GM18508 (cell line): ENCODE data around the gene ELOVL5.
"Not testable (repeated sequence)": the region's sequence is repeated elsewhere in the genome, so short reads cannot be mapped to it uniquely, and the experiment has no call there.

Experiments
- ATAC-seq: cut with Tn5 transposase; IDR thresholded peaks from one replicate; pipeline ENCODE4 v1.9.1; 2021; ENCODE audit warnings: moderate number of reproducible peaks; ENCODE audit not compliant: insufficient read depth, unreplicated experiment

ELOVL5 gene

GRCh38 chr6:53309901-53310300, 38.8 kb downstream of the ELOVL5 start:
- ATAC-seq, result no peak

- ATAC-seq, result peak; percentile 54
Measured at GRCh38 chr6:53309059-53309900, 39.5 kb downstream of the ELOVL5 start.

- peak; percentile 52 for ATAC-seq
Measured at GRCh38 chr6:53306819-53307347, 41.9 kb downstream of the ELOVL5 start.

- not testable (repeated sequence) for ATAC-seq
Measured at GRCh38 chr6:53306217-53306616, 42.5 kb downstream of the ELOVL5 start.

- ATAC-seq, result not testable (repeated sequence)
Measured at GRCh38 chr6:53305506-53306005, 43.2 kb downstream of the ELOVL5 start.

GRCh38 chr6:53304953-53305352, 43.8 kb downstream of the ELOVL5 start:
- not testable (repeated sequence) for ATAC-seq

- no peak for ATAC-seq
Measured at GRCh38 chr6:53302678-53303360, 45.9 kb downstream of the ELOVL5 start.

- ATAC-seq, result no peak
Measured at GRCh38 chr6:53301801-53302537, 46.8 kb downstream of the ELOVL5 start.

- no peak for ATAC-seq
Measured at GRCh38 chr6:53300656-53301551, 47.8 kb downstream of the ELOVL5 start.

- ATAC-seq, result no peak
Measured at GRCh38 chr6:53299331-53300005, 49.3 kb downstream of the ELOVL5 start.

GRCh38 chr6:53297004-53297403, 51.7 kb downstream of the ELOVL5 start:
- no peak for ATAC-seq

- no peak for ATAC-seq
Measured at GRCh38 chr6:53295176-53295575, 53.6 kb downstream of the ELOVL5 start.

GRCh38 chr6:53294611-53295010, 54.1 kb downstream of the ELOVL5 start:
- no peak for ATAC-seq

- ATAC-seq, result no peak
Measured at GRCh38 chr6:53294095-53294494, 54.7 kb downstream of the ELOVL5 start.

- no peak for ATAC-seq
Measured at GRCh38 chr6:53293691-53294090, 55.1 kb downstream of the ELOVL5 start.

GRCh38 chr6:53290537-53291510, 57.9 kb downstream of the ELOVL5 start:
- no peak for ATAC-seq

- ATAC-seq, result no peak
Measured at GRCh38 chr6:53287336-53288225, 61.2 kb downstream of the ELOVL5 start.
